ENCODE results near the gene TRIM63. TPM values are rescaled to one million over a fixed set of nuclear protein-coding genes. Genes with fewer than 3 reads are reported as not detected.

The TRIM63 gene
- total and polyA plus RNA-seq, 2 of the 8 experiments (the other 6 are each of a cell fraction or from before 2014, with no cell fraction given): not detected

- no peak overlapping the region for H4K8ac ChIP-seq (ENCODE audit: extremely low read depth, insufficient read depth, low read length)
- H3K4me3 ChIP-seq (ENCODE audit: extremely low read depth in 1 of 4, insufficient read depth in 2 of 4, low read depth in 3 of 4, low read length in 4 of 4): no peak overlapping the region
- H3K27ac ChIP-seq (ENCODE audit: low read depth, low read length): no peak overlapping the region
- no peak overlapping the region for H3K4me2 ChIP-seq (ENCODE audit: insufficient read depth in 1 of 2, low read depth in 2 of 2, low read length in 2 of 2)
- no peak overlapping the region for H2BK120ac ChIP-seq (replicated peaks; ENCODE audit: low read depth, low read length)
- H3K4ac ChIP-seq (replicated peaks; ENCODE audit: insufficient read length, low read depth, low read length): no peak overlapping the region
- H3K9ac ChIP-seq (replicated peaks in 1 of 4; ENCODE audit: extremely low read depth in 1 of 4, low read depth in 3 of 4, low read length in 3 of 4): no peak overlapping the region
- H3K79me1 ChIP-seq (ENCODE audit: low read depth, low read length): no peaks in the 10 kb centered on the region
- H2BK15ac ChIP-seq (ENCODE audit: low read length): no peak overlapping the region
- H3K4me1 ChIP-seq (replicated peaks in 1 of 4; ENCODE audit: control insufficient read depth in 3 of 4, insufficient read depth in 4 of 4, low read length in 3 of 4): peaks cover 0 to 2% (median 0%) of the 10 kb centered on the region in 4 experiments; a peak in 1 of 7 replicates
- H2BK20ac ChIP-seq (ENCODE audit: low read length): no peak overlapping the region
- no peak overlapping the region for H3K18ac ChIP-seq (ENCODE audit: extremely low read depth, low read length)
- no peak overlapping the region for H2AK5ac ChIP-seq (ENCODE audit: low read depth, low read length)
- H3K36me3 ChIP-seq (ENCODE audit: control insufficient read depth in 2 of 4, insufficient read depth in 4 of 4, low read length in 3 of 4): no peaks in the 10 kb centered on the region
- H3K56ac ChIP-seq (replicated peaks; ENCODE audit: insufficient read length, low read depth, low read length): no peak overlapping the region
- H3K27me3 ChIP-seq (replicated peaks in 1 of 4; ENCODE audit: control insufficient read depth in 3 of 4, extremely low read depth in 1 of 4, insufficient read depth in 3 of 4, low read length in 3 of 4): no peaks in the 10 kb centered on the region
- POLR2A ChIA-PET (ENCODE audit: partially characterized antibody): interaction anchor here (1.0 to 1.7 kb wide), 4 partner anchors 17 to 209 kb away, joined by 3 to 4 read pairs (median 4); partner anchors contain the start of gene SH3BGRL3
- FAIRE-seq: no peak
- no peak overlapping the region for H3K23ac ChIP-seq (ENCODE audit: insufficient read length)
- no peaks in the 10 kb centered on the region for H3K79me2 ChIP-seq (ENCODE audit: control insufficient read depth in 1 of 2, insufficient read depth in 2 of 2, low read length in 2 of 2)
- no peak overlapping the region for H3K14ac ChIP-seq (ENCODE audit: insufficient read length)
- no peaks in the 10 kb centered on the region for H4K20me1 ChIP-seq (replicated peaks in 1 of 2; ENCODE audit: control insufficient read depth in 1 of 2, insufficient read depth in 2 of 2, low read length in 2 of 2)
- no peaks in the 10 kb centered on the region for H3K9me3 ChIP-seq (ENCODE audit: insufficient read depth in 2 of 2, low read depth in 1 of 2, low read length in 1 of 2)
- H3K23me2 ChIP-seq (ENCODE audit: low read depth, low read length): no peaks in the 10 kb centered on the region
- CTCF ChIA-PET (ENCODE audit: partially characterized antibody): interaction anchor here (0.6 to 4.9 kb wide), 5 partner anchors 10 to 159 kb away, joined by 3 to 23 read pairs (median 5); no protein-coding TSS in a partner anchor
- no peak overlapping the region for H4K5ac ChIP-seq (ENCODE audit: insufficient read length, low read depth, low read length)
- H2BK5ac ChIP-seq (ENCODE audit: low read depth, low read length): no peak overlapping the region
- no peak overlapping the region for H4K91ac ChIP-seq (replicated peaks; ENCODE audit: insufficient read length, low read length)
- TF ChIP-seq E2F6 (IDR thresholded peaks at IDR 0.05) (no peak), JUN (IDR thresholded peaks at IDR 0.05; ENCODE audit: low read depth, low read length) (no peak), POLR2A (IDR thresholded peaks at IDR 0.05; ENCODE audit: control extremely low read depth in 1 of 2, low read depth in 2 of 2, low read length in 2 of 2) (no peak), SP2 (IDR thresholded peaks at IDR 0.05; ENCODE audit: low read length) (no peak), RNF2 (IDR thresholded peaks at IDR 0.05; ENCODE audit: borderline replicate concordance, low read depth, low read length, missing control alignments, poor library complexity, severe bottlenecking) (no peak), RFX5 (IDR thresholded peaks at IDR 0.05; ENCODE audit: borderline replicate concordance, low read depth, low read length) (no peak)
- H2BK12ac ChIP-seq (ENCODE audit: low read depth, low read length): no peak overlapping the region
- 89% methylated on average over 4 of the region's 4 CpGs; no CpG with 5 or more reads in 1 of the 2 experiments for WGBS, 2 experiments (ENCODE audit: extremely low coverage in 1 of 2, insufficient coverage in 1 of 2, insufficient read length in 1 of 2, insufficient replicate concordance in 2 of 2, low coverage in 1 of 2, low lambda C conversion rate in 2 of 2, missing lambda C conversion rate in 1 of 2)
- H2AFZ ChIP-seq (ENCODE audit: low read length): no peak overlapping the region
- no peak for DNase-seq (ENCODE audit: low read depth in 1 of 2, low spot score in 2 of 2)
Measured at GRCh38 chr1:26070296-26070962, 3.0 kb upstream of the TRIM63 start.

Measured in H1 (cell line).